ENCODE data around the gene TRAPPC3. TPM values are rescaled to one million over a fixed set of nuclear protein-coding genes. Genes with fewer than 3 reads are reported as not detected.
"Not testable (repeated sequence)": the region's sequence is repeated elsewhere in the genome, so short reads cannot be mapped to it uniquely, and the experiment has no call there.

Gene TRAPPC3
- total RNA-seq, 1 experiment from 2014 or later, result 141 TPM

- no peak for DNase-seq (ENCODE audit: low read depth)
Measured at GRCh38 chr1:36166938-36167905, 17.9 kb upstream of the TRAPPC3 start.

GRCh38 chr1:36166136-36166535 is 16.9 kb upstream of the TRAPPC3 start:
- no peak for DNase-seq (ENCODE audit: low read depth)

GRCh38 chr1:36165145-36165544 is 15.9 kb upstream of the TRAPPC3 start:
- no peak for DNase-seq (ENCODE audit: low read depth)

GRCh38 chr1:36164361-36164760 is 15.1 kb upstream of the TRAPPC3 start:
- no peak for DNase-seq (ENCODE audit: low read depth)

GRCh38 chr1:36163426-36163825 is 14.1 kb upstream of the TRAPPC3 start:
- no peak for DNase-seq (ENCODE audit: low read depth)

- no peak for DNase-seq (ENCODE audit: low read depth)
Measured at GRCh38 chr1:36162680-36163239, 13.5 kb upstream of the TRAPPC3 start.

- DNase-seq (ENCODE audit: low read depth), result peak; percentile 71
Measured at GRCh38 chr1:36161641-36162531, 12.6 kb upstream of the TRAPPC3 start.

- peak; percentile 90 for DNase-seq (ENCODE audit: low read depth)
Measured at GRCh38 chr1:36160949-36161485, 11.7 kb upstream of the TRAPPC3 start.

- DNase-seq (ENCODE audit: low read depth), result no peak
Measured at GRCh38 chr1:36160388-36160948, 11.2 kb upstream of the TRAPPC3 start.

- no peak for DNase-seq (ENCODE audit: low read depth)
Measured at GRCh38 chr1:36159614-36160387, 10.5 kb upstream of the TRAPPC3 start.

- not testable (repeated sequence) for DNase-seq (ENCODE audit: low read depth)
Measured at GRCh38 chr1:36158827-36159252, 9.6 kb upstream of the TRAPPC3 start.

GRCh38 chr1:36157973-36158826 is 8.9 kb upstream of the TRAPPC3 start:
- DNase-seq (ENCODE audit: low read depth), result no peak

GRCh38 chr1:36157115-36157903 is 8.0 kb upstream of the TRAPPC3 start:
- DNase-seq (ENCODE audit: low read depth), result no peak

- DNase-seq (ENCODE audit: low read depth), result peak; percentile 77
Measured at GRCh38 chr1:36156329-36157114, 7.2 kb upstream of the TRAPPC3 start.

- DNase-seq (ENCODE audit: low read depth), result peak; percentile 93
Measured at GRCh38 chr1:36155408-36156328, 6.4 kb upstream of the TRAPPC3 start, which contains the start of gene MAP7D1. Gene MAP7D1, plus strand, starts transcription at chr1:36156160. Its CDS starts 258 bp downstream, at chr1:36156418.

GRCh38 chr1:36154765-36155407 is 5.6 kb upstream of the TRAPPC3 start:
- DNase-seq (ENCODE audit: low read depth), result no peak

Measured in Daoy (cell line).